ENCODE data around the gene PRPF6.

PRPF6 gene

GRCh38 chr20:64052987-64053840 lies 72.3 kb downstream of the PRPF6 start:
- DNase-seq (ENCODE audit: low read depth): no peak
- no peak overlapping the region for H3K4me3 ChIP-seq (ENCODE audit: low read length)
- TF ChIP-seq, protein P1, sequence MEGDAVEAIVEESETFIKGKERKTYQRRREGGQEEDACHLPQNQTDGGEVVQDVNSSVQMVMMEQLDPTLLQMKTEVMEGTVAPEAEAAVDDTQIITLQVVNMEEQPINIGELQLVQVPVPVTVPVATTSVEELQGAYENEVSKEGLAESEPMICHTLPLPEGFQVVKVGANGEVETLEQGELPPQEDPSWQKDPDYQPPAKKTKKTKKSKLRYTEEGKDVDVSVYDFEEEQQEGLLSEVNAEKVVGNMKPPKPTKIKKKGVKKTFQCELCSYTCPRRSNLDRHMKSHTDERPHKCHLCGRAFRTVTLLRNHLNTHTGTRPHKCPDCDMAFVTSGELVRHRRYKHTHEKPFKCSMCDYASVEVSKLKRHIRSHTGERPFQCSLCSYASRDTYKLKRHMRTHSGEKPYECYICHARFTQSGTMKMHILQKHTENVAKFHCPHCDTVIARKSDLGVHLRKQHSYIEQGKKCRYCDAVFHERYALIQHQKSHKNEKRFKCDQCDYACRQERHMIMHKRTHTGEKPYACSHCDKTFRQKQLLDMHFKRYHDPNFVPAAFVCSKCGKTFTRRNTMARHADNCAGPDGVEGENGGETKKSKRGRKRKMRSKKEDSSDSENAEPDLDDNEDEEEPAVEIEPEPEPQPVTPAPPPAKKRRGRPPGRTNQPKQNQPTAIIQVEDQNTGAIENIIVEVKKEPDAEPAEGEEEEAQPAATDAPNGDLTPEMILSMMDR (IDR thresholded peaks at IDR 0.05; ENCODE audit: insufficient read depth, low read depth, low read length, missing control alignments): no peak

GRCh38 chr20:64053841-64054661 lies 73.1 kb downstream of the PRPF6 start:
- TF ChIP-seq, protein P1 (IDR thresholded peaks at IDR 0.05; ENCODE audit: insufficient read depth, low read depth, low read length, missing control alignments): no peak
- DNase-seq (ENCODE audit: low read depth): no peak
- no peak overlapping the region for H3K4me3 ChIP-seq (ENCODE audit: low read length)

DNA sequence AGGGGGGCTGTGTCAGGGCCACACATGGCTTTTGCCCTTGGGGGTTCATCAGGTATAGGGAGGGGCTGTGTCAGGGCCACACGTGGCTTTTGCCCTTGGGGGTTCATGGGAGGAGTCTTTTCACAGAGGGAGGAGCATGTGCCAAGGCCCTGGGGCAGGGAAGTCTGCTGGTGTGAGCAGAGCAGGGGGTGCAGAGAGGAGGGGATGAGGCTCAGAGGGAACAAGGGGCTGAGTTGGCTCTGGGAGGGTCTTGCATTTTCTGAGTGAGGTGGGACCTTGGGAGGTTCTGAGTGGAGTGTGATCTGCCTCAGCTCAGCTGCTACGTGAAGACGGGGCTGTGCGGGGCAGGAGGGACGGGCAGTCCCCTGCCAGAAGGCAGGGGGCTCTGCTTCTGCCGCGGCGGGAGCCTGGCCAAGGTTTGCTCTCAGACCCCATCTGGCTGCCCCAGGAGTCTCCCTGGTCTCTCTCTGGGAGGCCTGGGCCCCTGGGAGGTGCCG lies 74.5 kb downstream of the PRPF6 start:
- no peak for DNase-seq (ENCODE audit: low read depth)
- no peak overlapping the region for H3K4me3 ChIP-seq (ENCODE audit: low read length)
- TF ChIP-seq, protein P1 (IDR thresholded peaks at IDR 0.05; ENCODE audit: insufficient read depth, low read depth, low read length, missing control alignments): no peak

GRCh38 chr20:64055893-64056638 lies 75.1 kb downstream of the PRPF6 start:
- DNase-seq (ENCODE audit: low read depth): no peak
- H3K4me3 ChIP-seq (ENCODE audit: low read length): no peak overlapping the region
- TF ChIP-seq, protein P1 (IDR thresholded peaks at IDR 0.05; ENCODE audit: insufficient read depth, low read depth, low read length, missing control alignments): no peak

DNA sequence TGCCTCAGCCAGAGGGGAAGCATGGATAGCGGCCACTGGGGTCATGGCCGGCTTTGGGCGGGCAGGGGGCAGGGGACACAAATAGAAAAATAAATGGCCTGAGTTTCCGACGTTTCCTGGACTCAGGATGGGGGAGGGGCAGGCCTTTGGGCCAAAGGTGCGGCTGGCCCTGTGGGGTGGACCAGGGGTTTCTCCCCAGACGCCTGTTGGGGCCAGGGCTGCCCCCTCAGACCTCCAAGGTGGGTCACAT lies 75.6 kb downstream of the PRPF6 start:
- H3K4me3 ChIP-seq (ENCODE audit: low read length): no peak overlapping the region
- DNase-seq (ENCODE audit: low read depth): no peak
- TF ChIP-seq, protein P1 (IDR thresholded peaks at IDR 0.05; ENCODE audit: insufficient read depth, low read depth, low read length, missing control alignments): no peak

GRCh38 chr20:64056889-64057627 lies 76.1 kb downstream of the PRPF6 start:
- no peak for DNase-seq (ENCODE audit: low read depth)
- H3K4me3 ChIP-seq (ENCODE audit: low read length): no peak overlapping the region
- TF ChIP-seq, protein P1 (IDR thresholded peaks at IDR 0.05; ENCODE audit: insufficient read depth, low read depth, low read length, missing control alignments): no peak

Measured in epithelial cell of esophagus (primary cell).